Thyroid gland (tissue), 4 donors: ENCODE measurements around the gene PGRMC1.

Experiments used
- CTCF ChIP-seq, 6 experiments: fragments of 200-600 bp in 3 of 6; fragments of 450-650 bp in 3 of 6; sonication (generic) in 3 of 6; IDR thresholded peaks; one replicate each; pipeline ENCODE4 v1.5.1; 2016 to 2019; ENCODE audit warnings: antibody characterized with exemption in 6 of 6, mild to moderate bottlenecking in 2 of 6, inconsistent platforms in 1 of 6, moderate library complexity in 1 of 6
- POLR2A ChIP-seq, 2 donors: fragments of 450-650 bp; IDR thresholded peaks; one replicate each; pipeline ENCODE4 v1.6.1; 2017; ENCODE audit warnings: antibody characterized with exemption in 2 of 2, mild to moderate bottlenecking in 2 of 2, moderate library complexity in 1 of 2

GRCh38 chrX:119249891-119250290 lies 13.8 kb downstream of the PGRMC1 start:
- TF ChIP-seq POLR2A (IDR thresholded peaks at IDR 0.05) (no peak), CTCF (IDR thresholded peaks at IDR 0.05) (no peak)
